OCI-LY1 (cell line): ENCODE measurements around the gene NTSR1.

ENCODE experiments used
- H2AFZ ChIP-seq: fragments of 200-600 bp; sonication (generic), shearing (Covaris generic); 2 replicates; pipeline ENCODE4 v1.6.0; 2014; ENCODE audit warnings: antibody characterized with exemption, mild to moderate bottlenecking, low read length
- H3F3A ChIP-seq: fragments of 200-600 bp; sonication (generic), shearing (Covaris generic); 2 replicates; pipeline ENCODE4 v1.6.0; 2014; ENCODE audit warnings: mild to moderate bottlenecking, antibody characterized with exemption, low read length, moderate library complexity; ENCODE audit not compliant: insufficient read depth
- H3K27ac ChIP-seq: fragments of 200-600 bp; sonication (generic); 2 replicates; pipeline ENCODE4 v1.5.1; 2014; ENCODE audit warnings: low read length, mixed run types, mild to moderate bottlenecking, low read depth; ENCODE audit not compliant: poor library complexity, severe bottlenecking
- H3K27me3 ChIP-seq: fragments of 200-600 bp; sonication (generic); 2 replicates; pipeline ENCODE4 v1.6.0; 2014; ENCODE audit warnings: antibody characterized with exemption, mild to moderate bottlenecking, low read length, moderate library complexity; ENCODE audit not compliant: insufficient read depth
- H3K36me3 ChIP-seq: fragments of 200-600 bp; sonication (generic); 2 replicates; pipeline ENCODE4 v1.6.1; 2014; ENCODE audit warnings: mild to moderate bottlenecking, antibody characterized with exemption, low read length, moderate library complexity, mixed read lengths; ENCODE audit not compliant: insufficient read depth
- H3K4me1 ChIP-seq: fragments of 200-600 bp; sonication (generic); 2 replicates; pipeline ENCODE4 v1.5.1; 2014; ENCODE audit warnings: mild to moderate bottlenecking, low read length, moderate library complexity; ENCODE audit not compliant: insufficient read depth, severe bottlenecking
- H3K4me2 ChIP-seq: fragments of 200-600 bp; sonication (generic), shearing (Covaris generic); 2 replicates; pipeline ENCODE4 v1.6.1; 2014; ENCODE audit warnings: low read length
- H3K4me3 ChIP-seq: fragments of 200-600 bp; sonication (generic); 2 replicates; pipeline ENCODE4 v1.5.1; 2014; ENCODE audit warnings: low read length, low read depth, mild to moderate bottlenecking, mixed read lengths; ENCODE audit not compliant: poor library complexity, severe bottlenecking
- H3K79me2 ChIP-seq: fragments of 200-600 bp; shearing (Covaris generic); 2 replicates; pipeline ENCODE4 v1.6.1; 2016; ENCODE audit warnings: mixed run types, low read length, mixed read lengths; ENCODE audit not compliant: insufficient read depth
- H3K9ac ChIP-seq: fragments of 200-600 bp; sonication (generic), shearing (Covaris generic); 2 replicates; pipeline ENCODE4 v1.6.1; 2014; ENCODE audit warnings: mild to moderate bottlenecking, low read length, mixed read lengths
- H3K9me2 ChIP-seq: fragments of 200-600 bp; sonication (generic), shearing (Covaris generic); 2 replicates; pipeline ENCODE4 v1.6.1; 2014; ENCODE audit warnings: low read depth, mild to moderate bottlenecking, low read length, mixed read lengths
- H3K9me3 ChIP-seq: fragments of 200-600 bp; shearing (Covaris generic); 2 replicates; pipeline ENCODE4 v1.6.1; 2014; ENCODE audit warnings: low read length, mixed read lengths
- H4K20me1 ChIP-seq: fragments of 200-600 bp; sonication (generic), shearing (Covaris generic); 2 replicates; pipeline ENCODE4 v1.6.0; 2016; ENCODE audit warnings: mild to moderate bottlenecking, low read length; ENCODE audit not compliant: insufficient read depth
- CTCF ChIP-seq: fragments of 200-600 bp; sonication (generic), shearing (Covaris generic); IDR thresholded peaks from 2 replicates; pipeline ENCODE4 v1.5.1; 2017; ENCODE audit warnings: mild to moderate bottlenecking, antibody characterized with exemption, low read length, moderate library complexity, mixed read lengths
- EZH2 ChIP-seq: fragments of 200-600 bp; sonication (generic), shearing (Covaris generic); IDR thresholded peaks from 2 replicates; pipeline ENCODE4 v1.8.0; 2017; ENCODE audit warnings: borderline replicate concordance, mixed run types, mild to moderate bottlenecking, antibody characterized with exemption, low read length, moderate library complexity, mixed read lengths

NTSR1 gene

GRCh38 chr20:62717933-62718332, 9.3 kb downstream of the NTSR1 start:
- peaks cover 15% of the 10 kb centered on the region for H3K9me3 ChIP-seq
- no peak overlapping the region for H3K4me3 ChIP-seq
- H2AFZ ChIP-seq, result no peak overlapping the region
- no peaks in the 10 kb centered on the region for H3K79me2 ChIP-seq
- TF ChIP-seq CTCF (no peak), EZH2 (no peak)
- no peaks in the 10 kb centered on the region for H3K9me2 ChIP-seq
- H3K4me2 ChIP-seq, result no peak overlapping the region
- peaks cover 7% of the 10 kb centered on the region; the same call in 1 of the 2 replicates for H3K36me3 ChIP-seq
- H3K27me3 ChIP-seq, result peaks cover 23% of the 10 kb centered on the region; the same call in 1 of the 2 replicates
- H4K20me1 ChIP-seq, result no peaks in the 10 kb centered on the region
- no peaks in the 10 kb centered on the region for H3F3A ChIP-seq
- H3K27ac ChIP-seq, result no peak overlapping the region
- H3K9ac ChIP-seq, result no peak overlapping the region
- peaks cover 4% of the 10 kb centered on the region for H3K4me1 ChIP-seq

- H3K36me3 ChIP-seq, result peaks cover 7% of the 10 kb centered on the region; the same call in 1 of the 2 replicates
- TF ChIP-seq CTCF, result no peak
- TF ChIP-seq EZH2, result no peak
- H3K79me2 ChIP-seq, result no peaks in the 10 kb centered on the region
- peaks cover 4% of the 10 kb centered on the region for H3K4me1 ChIP-seq
- peaks cover 15% of the 10 kb centered on the region for H3K9me3 ChIP-seq
- peaks cover 23% of the 10 kb centered on the region; the same call in 1 of the 2 replicates for H3K27me3 ChIP-seq
- H3K27ac ChIP-seq, result no peak overlapping the region
- H3F3A ChIP-seq, result no peaks in the 10 kb centered on the region
- H2AFZ ChIP-seq, result no peak overlapping the region
- no peaks in the 10 kb centered on the region for H3K9me2 ChIP-seq
- no peak overlapping the region for H3K9ac ChIP-seq
- no peak overlapping the region for H3K4me3 ChIP-seq
- H3K4me2 ChIP-seq, result no peak overlapping the region
- no peaks in the 10 kb centered on the region for H4K20me1 ChIP-seq
Measured at GRCh38 chr20:62718546-62718945, 9.9 kb downstream of the NTSR1 start.

DNA sequence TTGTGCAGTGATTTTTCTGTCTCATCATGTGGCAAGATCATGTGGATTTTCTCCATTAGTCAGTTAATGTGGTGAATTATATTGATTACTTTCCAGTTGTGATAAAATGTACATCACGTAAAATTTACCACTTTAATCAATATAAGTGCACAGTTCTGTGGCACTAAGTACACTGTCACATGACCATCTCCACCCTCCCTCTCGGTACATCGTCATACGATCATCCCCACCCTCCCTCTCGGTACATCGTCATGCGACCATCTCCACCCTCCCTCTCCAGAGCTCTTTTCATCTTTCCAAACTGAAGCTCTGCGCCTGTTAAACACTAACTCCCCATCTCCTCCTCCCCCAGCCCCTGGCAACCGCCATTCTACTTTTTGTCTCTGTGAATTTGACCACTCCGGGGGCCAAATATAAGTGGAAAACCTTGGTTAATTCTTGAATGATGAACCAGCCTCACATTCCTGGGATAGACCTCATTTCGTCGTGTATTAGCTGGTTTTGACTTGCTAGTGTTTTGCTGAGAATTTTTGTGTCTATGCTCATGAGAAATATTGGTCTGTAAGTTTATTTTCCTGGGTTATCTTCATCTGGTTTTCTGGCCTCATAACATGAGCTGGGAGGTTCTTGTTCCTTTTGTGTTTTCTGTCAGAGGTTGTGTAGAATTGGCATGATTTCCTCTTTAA, 10.8 kb downstream of the NTSR1 start:
- Histone ChIP-seq H3K27ac (no peak overlapping the region), H3K4me3 (no peak overlapping the region), H3K9me3 (peaks cover 15% of the 10 kb centered on the region), H2AFZ (no peak overlapping the region), H3K27me3 (peaks cover 23% of the 10 kb centered on the region; the same call in 1 of the 2 replicates), H3F3A (no peaks in the 10 kb centered on the region), H4K20me1 (no peaks in the 10 kb centered on the region), H3K9me2 (no peaks in the 10 kb centered on the region), H3K9ac (no peak overlapping the region), H3K4me2 (no peak overlapping the region), H3K79me2 (no peaks in the 10 kb centered on the region), H3K36me3 (peaks cover 7% of the 10 kb centered on the region; the same call in 1 of the 2 replicates), H3K4me1 (peaks cover 4% of the 10 kb centered on the region)
- TF ChIP-seq CTCF (no peak), EZH2 (no peak)
